NOMO-1 (cell line): ENCODE results near the gene ACKR2.

Source experiments
- DNase-seq, 2 experiments: peaks; one replicate each; lab custom pipeline; 2025; ENCODE audit not compliant: unreplicated experiment in 2 of 2; lab: John Stamatoyannopoulos, UW

Gene ACKR2

GRCh38 chr3:42914771-42915515 is 105.7 kb downstream of the ACKR2 start:
- no peak for DNase-seq
